Ishikawa (cell line): Measurements from ENCODE around the gene IFI16.

Experiments used
- EP300 ChIP-seq: IDR thresholded peaks from 2 replicates; pipeline ENCODE4 v1.6.1; 2012; ENCODE audit warnings: borderline replicate concordance
- FOXM1 ChIP-seq: IDR thresholded peaks from 2 replicates; pipeline ENCODE4 v1.6.1; 2012; ENCODE audit warnings: low read depth, borderline replicate concordance
- MAX ChIP-seq: IDR thresholded peaks from 2 replicates; pipeline ENCODE4 v1.6.1; 2012
- NFIC ChIP-seq: IDR thresholded peaks from 2 replicates; pipeline ENCODE4 v1.6.1; 2012
- RAD21 ChIP-seq: IDR thresholded peaks from 2 replicates; pipeline ENCODE4 v1.6.1; 2012; ENCODE audit warnings: low read depth
- REST ChIP-seq: IDR thresholded peaks from 2 replicates; pipeline ENCODE4 v1.6.1; 2012; ENCODE audit warnings: low read depth, mild to moderate bottlenecking
- TAF1 ChIP-seq: IDR thresholded peaks from 2 replicates; pipeline ENCODE4 v1.6.1; 2012; ENCODE audit warnings: low read depth, mild to moderate bottlenecking
- TCF12 ChIP-seq: IDR thresholded peaks from 2 replicates; pipeline ENCODE4 v1.6.1; 2012; ENCODE audit warnings: low read depth
- YY1 ChIP-seq: IDR thresholded peaks from 2 replicates; pipeline ENCODE4 v1.6.1; 2012; ENCODE audit warnings: low read depth

- TF ChIP-seq EP300 = no peak
- no peak for TF ChIP-seq NFIC
- TF ChIP-seq YY1 = no peak
- no peak for TF ChIP-seq TCF12
- no peak for TF ChIP-seq TAF1
- no peak for TF ChIP-seq FOXM1
- TF ChIP-seq RAD21 = no peak
- TF ChIP-seq MAX = no peak
- TF ChIP-seq REST = no peak
Measured at GRCh38 chr1:159011751-159012150, 2.0 kb downstream of the IFI16 start.
